ENCODE results near the gene DNAJC3.
"Not testable (repeated sequence)": the region's sequence is repeated elsewhere in the genome, so short reads cannot be mapped to it uniquely, and the experiment has no call there.

Gene DNAJC3

DNA sequence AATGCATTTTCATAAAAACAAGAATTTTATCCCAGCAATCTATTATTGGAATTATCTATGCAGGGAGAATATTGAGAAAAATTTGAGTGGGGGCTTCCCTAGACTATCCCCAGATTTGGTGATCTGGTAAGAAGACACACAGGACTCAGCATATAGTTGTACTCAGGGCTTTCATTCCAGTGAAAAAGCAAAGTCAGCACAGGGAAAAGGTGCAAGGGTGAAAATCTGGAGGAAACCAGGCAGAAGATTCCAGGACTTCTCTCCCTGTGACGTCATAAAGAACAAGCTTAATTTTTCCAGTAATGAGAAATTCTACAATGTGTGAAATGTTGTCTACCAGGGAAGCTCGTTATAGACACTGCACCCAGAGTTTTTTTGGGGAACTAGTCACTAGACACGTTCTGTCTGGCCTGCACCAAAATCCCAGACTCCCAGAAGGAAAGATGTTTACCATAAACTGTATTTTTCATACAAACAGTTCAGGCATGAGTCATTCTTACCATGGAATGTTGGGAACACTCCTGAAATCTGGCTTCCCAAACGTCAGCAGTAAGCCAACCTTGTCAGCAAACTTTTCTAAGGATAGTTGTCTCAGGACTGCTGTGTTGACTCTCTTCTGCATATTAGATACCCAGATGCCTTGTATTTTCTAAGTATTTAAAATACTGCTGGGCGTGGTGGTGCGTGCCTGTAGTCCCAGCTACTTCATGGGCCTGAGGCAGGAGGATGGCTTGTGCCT is 107.4 kb downstream of the DNAJC3 start:
- FAIRE-seq = no peak

DNA sequence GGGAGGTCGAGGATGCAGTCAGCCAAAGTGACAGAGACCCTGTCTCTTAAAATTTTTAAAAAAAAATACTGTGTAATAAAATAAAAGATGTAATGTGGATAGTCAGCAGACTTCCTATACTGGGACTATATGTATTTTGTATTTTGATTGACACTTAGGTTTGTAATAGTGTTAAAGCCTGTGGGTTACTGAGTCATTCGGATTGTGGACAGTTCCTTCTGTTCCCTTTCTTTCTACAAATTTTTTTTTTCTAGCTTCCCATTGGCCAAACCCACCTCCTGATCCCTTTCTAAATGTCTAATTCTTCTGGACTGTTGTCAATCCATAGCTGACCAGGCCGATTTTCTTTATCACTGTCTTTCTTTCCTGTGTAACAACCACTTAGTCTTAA is 108.0 kb downstream of the DNAJC3 start:
- no peak for FAIRE-seq

DNA sequence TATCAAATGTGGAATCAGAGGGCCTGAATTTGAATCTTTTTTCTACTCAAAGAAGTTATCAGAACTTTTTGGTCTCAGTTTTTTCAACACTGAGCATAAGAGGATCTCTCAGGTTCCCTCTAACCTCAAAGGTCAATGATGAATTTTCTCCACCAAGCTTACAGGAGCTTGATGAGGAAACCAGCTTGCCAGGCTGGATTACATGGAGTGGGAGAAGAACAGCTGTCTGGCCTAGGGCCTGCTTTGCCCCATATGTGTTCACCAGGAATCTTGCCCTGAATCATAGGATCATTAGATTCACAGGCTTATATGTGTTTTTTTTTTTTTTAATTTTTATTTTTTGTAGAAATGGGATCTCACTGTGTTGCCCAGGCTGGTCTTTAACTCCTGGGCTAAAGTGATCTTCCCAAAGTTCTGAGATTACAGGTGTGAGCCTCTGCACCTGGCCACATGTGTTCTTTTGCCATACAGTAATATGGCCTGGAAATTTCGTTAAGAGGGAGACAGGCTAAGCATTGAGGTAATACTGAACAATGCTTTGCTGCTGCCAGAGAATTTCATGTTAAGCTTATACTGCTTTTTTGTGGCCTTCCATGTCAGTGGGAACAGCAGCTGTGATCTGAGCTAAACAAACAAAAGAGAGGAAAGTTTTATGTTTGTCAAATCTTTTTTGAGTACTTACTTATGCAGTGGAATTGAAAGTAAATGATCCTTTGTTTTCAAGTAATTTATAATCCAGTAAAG is 110.6 kb downstream of the DNAJC3 start:
- no peak for FAIRE-seq

DNA sequence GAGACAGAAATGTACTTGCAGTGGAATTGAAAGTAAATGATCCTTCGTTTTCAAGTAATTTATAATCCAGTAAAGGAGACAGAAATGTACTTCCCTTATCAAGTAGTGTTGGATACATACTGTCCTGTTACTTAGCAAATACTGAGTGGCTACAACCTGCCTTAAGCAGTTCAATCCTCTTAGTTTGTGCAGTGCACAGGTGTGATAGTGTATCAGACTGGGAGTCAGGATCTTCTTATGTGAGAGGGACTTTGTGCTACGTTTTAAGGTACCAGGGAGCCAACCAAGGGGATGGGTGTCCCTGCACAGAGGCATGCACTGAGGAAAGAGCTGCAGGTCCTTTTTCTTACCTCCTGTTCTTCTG is 111.1 kb downstream of the DNAJC3 start:
- no peak for FAIRE-seq

DNA sequence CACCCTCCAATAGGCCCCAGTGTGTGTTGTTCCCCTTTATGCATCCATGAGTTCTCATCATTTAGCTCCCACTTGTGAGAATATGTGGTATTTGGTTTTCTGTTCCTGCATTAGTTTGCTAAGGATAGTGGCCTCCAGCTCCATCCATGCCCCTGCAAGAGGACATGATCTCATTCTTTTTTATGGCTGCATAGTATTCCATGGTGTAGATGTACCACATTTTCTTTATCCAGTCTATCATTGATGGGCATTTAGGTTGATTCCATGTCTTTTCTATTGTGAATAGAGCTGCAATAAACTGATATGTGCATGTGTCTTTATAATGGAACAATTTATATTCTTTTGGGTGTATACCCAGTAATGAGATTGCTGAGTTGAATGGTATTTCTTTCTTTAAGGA is 112.4 kb downstream of the DNAJC3 start:
- FAIRE-seq = not testable (repeated sequence)

DNA sequence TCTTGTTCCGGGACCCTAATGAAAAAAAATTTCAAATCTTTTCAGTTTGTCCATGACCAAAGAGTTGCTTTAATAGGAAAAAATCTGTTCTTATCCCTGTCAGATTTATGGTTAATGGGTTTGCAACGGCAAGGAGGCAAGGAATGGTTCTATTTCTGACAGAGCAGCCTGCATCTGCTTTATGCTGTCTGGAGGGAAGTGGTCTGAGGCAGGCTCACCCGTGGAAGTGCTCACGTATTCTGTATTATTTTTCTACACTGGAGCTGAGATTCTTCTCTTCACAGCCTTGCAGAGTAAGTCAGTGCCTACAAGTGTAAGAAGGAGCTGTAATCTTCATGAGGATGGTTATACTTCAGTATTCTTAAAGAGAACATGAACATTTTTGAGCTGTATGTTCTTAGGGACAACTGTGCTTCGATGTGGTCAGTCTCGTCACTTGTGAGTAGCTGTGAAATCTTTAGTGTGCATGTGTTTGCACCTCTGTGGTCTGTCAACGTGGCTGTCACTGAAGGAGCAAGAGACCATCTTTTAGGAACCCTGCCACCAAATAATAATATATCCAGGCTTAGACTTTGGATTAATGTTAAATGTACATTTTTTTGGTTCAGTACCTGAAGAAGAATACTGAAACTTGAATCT is 114.3 kb downstream of the DNAJC3 start:
- no peak for FAIRE-seq

DNA sequence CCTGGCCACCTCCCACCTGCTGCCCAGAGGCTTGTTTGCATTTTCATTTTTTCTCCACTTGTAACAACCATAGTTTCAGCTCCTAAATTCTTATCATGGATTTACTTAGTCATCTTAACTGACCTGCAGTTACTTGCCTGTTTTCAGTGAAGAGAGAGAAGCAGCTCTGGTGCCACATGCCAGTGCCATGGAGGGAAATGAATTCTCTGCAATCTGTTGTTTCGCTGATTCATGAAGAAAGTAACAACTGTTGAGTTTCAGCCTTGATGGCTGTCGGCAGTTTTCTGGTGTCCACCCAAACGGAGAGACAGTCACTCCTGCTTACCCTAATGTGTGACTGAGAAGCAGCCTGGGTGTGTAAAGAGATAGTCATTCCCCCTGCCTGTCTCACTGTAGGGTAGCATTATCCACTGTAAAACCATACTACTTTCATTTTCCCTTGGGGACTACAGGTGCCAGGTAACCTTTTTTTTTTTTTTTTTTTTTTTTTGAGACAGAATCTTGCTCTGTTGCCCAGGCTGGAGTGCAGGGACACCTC is 116.1 kb downstream of the DNAJC3 start:
- FAIRE-seq = no peak

DNA sequence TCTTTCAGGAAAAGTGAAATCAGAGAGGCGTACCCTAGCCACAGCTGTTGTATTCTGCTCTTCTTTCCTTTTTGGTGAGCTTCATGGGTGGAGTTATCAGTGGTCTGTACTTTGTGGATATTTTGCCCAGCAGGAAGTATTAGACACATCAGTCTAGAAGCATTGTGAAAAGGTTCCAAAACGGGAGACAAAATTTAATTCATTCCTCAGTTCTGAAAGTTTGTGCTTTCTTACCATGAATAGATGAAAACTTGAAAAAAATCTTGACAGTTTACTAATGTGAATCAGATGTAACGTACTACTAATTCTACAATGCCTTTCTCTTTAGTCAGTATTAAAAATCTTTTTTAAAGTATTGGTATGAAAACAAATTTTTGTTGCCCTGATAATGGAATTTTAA is 116.8 kb downstream of the DNAJC3 start:
- FAIRE-seq = no peak

DNA sequence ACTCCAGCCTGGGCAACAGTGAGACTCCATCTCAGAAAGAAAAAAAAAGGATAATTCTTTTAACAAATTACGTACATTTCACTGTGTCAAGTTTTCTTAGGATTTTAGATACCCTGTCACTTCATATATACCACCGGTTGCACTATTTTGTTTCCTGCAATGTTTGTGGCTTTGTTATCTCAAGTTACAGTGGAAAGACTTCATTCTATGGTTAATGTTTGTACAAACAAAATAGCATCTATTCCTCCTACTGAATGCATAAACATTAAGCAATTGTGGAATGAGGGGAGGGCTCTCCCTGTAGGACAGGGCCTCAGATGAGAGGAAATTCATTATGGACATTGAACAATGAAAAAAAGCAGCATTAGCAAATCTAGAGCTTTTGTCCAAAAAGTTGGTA is 120.1 kb downstream of the DNAJC3 start:
- FAIRE-seq = no peak

DNA sequence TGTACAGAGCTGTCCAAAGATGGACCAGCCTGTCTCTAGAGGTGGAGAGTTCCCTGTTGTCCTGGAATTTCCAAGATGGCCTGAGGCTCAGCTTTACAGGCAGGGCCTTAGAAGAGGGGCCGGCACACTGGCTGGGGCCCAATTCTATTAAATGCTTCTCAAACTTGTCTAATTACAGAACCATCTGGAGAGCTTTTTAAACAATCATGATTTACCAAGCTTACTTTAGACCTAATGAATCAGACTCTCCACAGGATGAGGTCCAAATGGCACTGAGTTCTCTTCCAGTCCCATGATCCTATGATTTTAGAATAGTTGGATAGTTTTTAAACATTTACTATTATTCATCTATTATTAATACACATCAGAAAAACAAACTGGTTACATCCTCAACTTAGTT is 123.5 kb downstream of the DNAJC3 start:
- no peak for FAIRE-seq

DNA sequence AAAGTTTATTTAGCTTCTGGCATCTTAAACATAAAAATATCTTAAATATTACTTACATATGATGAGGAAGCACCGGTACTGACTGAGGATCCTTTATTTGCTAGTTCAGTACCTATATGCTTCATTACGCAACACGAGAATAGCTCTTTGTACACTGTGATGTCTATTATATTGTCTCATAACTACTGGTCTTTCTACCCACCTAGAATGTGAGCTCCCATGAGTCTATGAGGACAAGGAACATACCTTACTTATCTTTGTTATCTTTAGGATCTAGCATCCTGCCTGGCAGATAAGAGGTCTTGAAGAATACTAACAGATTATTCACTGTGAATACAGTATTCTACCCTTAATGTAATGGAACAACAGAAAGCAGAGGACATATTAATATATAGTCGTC is 124.9 kb downstream of the DNAJC3 start:
- FAIRE-seq = no peak

DNA sequence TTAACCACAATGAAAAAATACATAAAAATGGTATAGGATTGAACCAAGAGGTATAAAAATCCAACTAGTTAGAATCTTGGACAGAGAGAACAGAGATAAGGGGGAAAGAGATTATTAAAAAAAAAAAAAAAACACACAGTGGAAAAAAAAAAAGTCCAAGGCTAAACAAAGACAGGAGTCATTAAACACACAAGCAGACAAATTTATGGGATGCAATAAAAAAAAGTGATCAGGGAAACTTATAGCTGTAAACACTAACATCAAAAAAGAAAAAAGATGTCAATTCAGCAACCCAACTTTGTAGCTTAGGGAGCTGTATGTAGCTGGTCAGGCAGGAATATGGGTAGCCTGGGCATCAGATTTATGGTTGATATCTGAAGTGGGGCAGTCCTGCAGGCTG is 129.0 kb downstream of the DNAJC3 start:
- FAIRE-seq = no peak

DNA sequence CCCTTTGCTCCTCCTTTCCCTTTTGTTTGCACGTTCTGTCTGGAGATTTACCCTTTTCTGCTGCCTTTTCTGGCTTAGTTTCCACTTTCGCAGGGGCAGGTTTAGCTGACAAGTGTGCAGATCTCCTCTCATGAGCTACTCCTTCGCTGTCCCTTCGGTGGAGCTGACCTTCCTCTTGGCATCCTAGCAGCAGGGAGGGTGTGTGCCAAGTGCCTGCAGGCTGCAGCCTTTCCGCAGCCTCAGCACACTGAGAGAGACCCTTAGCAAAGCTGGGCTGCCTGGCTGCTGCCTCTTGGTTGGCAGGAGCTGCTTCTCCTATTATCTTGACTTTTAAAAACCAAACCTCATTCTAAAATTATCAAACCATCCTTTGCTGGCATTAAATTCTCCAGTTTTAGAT is 132.5 kb downstream of the DNAJC3 start:
- FAIRE-seq = no peak

DNA sequence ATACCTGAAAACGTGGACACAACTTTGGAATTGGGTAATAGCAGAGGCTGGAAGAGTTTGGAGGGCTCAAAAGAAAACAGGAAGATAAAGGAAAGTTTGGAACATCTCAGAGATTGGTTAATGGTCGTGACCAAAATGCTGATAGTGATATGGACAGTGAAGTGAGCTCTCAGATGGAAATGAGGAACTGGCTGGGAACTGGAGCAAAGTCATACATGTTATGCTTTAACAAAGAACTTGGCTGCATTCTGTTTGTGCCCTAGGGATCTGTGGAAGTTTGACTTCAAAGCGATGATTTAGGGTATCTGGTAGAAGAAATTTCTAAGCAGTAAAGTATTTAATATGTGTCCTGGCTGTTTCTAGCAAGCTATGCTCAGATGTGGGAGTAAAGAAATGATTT is 136.2 kb downstream of the DNAJC3 start:
- FAIRE-seq = no peak

DNA sequence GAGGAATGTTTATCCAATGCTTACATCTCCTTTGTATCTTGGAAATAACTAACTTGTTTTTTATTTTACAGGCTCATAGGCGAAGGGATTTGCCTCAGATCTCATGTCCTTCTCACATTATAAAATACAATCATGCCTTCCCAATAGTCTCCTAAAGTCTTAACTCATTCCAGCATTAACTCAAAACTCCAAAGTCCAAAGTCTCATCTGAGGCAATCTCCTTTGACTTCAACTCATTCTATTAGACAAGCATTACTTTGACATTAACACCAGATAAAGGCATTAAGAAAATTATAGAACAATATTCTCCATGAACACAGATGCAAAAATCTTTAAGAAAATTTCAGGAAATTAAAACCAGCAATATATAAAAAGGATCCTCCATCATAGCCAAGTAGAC is 137.6 kb downstream of the DNAJC3 start:
- no peak for FAIRE-seq

DNA sequence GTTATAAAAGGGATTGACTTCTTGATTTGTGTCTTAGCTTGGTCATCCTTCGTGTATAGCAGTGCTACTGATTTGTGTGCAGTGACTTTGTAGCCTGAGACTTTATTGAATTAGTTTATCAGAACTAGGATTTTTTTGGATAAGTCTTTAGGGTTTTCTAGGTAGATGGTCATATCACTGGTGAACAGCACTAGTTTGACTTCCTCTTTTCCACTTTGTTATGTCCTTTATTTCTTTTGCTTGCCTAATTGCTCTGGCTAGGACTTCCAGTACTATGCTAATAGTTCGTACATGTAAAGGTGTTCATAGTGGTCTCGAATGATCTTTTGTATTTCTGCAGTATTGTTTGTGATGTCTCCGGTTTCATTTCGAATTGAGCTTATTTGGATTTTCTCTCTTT is 145.4 kb downstream of the DNAJC3 start:
- no peak for FAIRE-seq

DNA sequence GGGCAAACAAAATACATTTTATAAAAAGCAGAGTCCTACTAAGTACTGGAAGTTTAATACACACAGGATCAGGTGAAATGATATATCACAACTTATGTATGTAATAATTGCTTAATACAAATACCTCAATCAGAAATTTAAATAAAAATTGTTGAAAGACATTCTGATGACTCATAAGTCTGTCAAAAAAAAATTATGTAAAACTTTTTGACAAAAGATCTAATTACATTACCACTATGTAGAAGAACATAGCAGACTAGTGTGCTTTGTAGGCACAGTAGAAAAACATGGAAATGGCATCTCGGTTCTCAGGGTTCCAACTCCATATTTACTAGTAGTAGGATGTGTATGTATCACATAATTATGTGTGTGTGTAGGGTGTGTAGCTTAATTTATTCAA is 156.2 kb downstream of the DNAJC3 start:
- FAIRE-seq = peak; percentile 14

DNA sequence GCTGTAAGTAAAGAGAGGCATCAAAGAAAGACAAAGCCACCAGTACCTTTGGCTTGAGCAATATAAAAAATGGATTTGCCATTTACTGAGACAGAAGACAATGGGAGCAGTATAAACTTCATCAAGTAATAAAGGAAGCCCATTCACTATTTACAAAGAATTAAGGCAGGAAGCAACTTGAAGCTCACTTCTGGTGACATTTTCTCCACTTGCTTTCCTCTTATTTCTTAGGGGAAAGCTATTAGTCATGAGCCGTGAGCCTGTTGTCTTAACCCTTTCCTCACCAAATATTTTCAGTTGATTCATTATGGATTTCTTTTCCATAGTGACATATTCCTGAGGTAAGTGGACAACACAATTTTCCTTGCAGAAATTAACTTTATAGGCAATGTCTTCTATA is 156.8 kb downstream of the DNAJC3 start:
- FAIRE-seq = no peak

DNA sequence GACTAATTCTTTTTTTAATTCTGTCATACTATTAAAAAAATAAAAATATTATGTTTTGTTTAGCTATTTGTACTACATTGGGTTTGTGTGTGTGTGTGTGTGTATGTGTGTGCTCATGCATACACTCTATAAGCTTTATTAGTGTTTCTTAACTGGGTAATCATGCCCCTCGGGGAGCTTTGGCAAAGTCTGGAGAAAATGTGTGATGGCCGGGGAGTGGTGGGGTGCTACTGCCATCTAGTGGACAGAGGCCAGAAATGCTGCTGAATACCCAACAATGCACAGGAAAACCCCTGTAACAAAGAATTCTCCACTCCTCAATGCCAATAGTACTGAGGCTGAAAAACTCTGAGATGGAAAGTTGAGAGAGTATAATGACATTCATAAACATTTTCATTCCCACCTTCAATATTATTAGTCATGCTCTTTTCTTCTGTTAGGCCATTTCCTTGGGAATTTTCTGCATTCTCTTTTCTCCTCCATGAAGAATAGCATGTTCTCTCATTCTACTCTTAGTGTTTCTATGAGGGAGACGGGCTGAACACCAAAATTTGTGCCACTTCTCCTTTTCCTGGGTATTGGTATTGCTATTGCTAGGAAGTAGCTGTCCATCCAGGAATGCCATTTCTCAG is 157.3 kb downstream of the DNAJC3 start:
- FAIRE-seq = no peak

DNA sequence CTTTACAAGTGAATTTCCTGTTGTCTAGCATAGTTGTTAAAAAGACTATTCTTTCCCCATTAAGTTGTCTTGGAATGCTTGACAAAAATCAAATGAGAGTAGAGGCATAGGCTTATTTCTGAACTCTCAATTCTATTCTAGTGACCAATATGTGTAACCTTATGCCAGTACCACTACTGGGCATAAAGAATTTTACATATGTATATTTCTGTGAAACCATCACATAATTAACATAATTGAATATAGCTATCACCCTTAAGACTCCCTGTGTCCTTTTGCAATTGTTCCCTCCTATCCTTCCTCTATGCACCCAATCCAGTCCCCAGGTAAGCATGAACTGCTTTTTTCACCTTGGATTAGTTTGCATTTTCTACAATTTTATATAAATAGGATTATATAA is 165.0 kb downstream of the DNAJC3 start:
- FAIRE-seq = no peak

DNA sequence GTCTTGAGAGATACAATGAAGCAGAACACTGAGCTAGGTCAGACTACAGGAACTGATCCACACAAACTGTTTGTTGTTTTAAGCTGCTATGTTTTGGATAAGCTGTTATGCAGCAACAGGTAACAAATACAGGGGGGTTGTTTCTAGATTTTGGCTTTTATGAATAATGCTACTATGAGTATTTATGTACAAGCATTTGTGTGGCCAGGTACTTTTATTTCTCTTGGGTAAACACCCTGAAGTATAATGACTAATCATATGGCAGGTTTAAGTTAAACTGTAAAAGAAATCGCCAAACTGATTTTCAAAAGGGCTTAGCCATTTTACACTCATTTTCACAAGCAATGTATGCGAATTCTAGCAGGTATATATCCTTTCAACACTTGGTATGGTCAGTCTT is 166.0 kb downstream of the DNAJC3 start:
- FAIRE-seq = no peak
